ENCODE measurements around the gene ZNF607. TPM values are rescaled to one million over a fixed set of nuclear protein-coding genes. Genes with fewer than 3 reads are reported as not detected.
A peak's percentile ranks its signal among the peaks of the same experiment; 100 is the strongest.
"Not testable (repeated sequence)": the region's sequence is repeated elsewhere in the genome, so short reads cannot be mapped to it uniquely, and the experiment has no call there.

The ZNF607 gene
- total RNA-seq (1 to 10 TPM; 6.5 to 8.3 TPM), polyA plus RNA-seq (ENCODE audit: insufficient read length in 6 of 6) (10 to 100 TPM; 11.2 to 12.3 (median 11.7) TPM)
- long read RNA-seq, donor 1, full-length matches to known transcripts: 1 of 1 reads
- long read RNA-seq, donor 1, partial matches to known transcripts: 0 of 1 reads
- long read RNA-seq, donor 1, other reads (novel, unspliced or antisense): 0 of 1 reads
- long read RNA-seq, donor 2, full-length matches to known transcripts: 1 of 1 reads
- long read RNA-seq, donor 2, partial matches to known transcripts: 0 of 1 reads
- long read RNA-seq, donor 2, other reads (novel, unspliced or antisense): 0 of 1 reads
- long read RNA-seq, donor 3: 0 reads
- long read RNA-seq, donor 4: 0 reads
- long read RNA-seq, donor 5, full-length matches to known transcripts: 1 of 1 reads
- long read RNA-seq, donor 5, partial matches to known transcripts: 0 of 1 reads
- long read RNA-seq, donor 5, other reads (novel, unspliced or antisense): 0 of 1 reads
- long read RNA-seq, donor 6: 0 reads
- long read RNA-seq, donor 7: 0 reads
- long read RNA-seq, donor 8: 0 reads
- long read RNA-seq, donor 9: 0 reads
- long read RNA-seq, donor 10: 0 reads
- long read RNA-seq, donor 11: 0 reads
- long read RNA-seq, donor 12: 0 reads

DNA sequence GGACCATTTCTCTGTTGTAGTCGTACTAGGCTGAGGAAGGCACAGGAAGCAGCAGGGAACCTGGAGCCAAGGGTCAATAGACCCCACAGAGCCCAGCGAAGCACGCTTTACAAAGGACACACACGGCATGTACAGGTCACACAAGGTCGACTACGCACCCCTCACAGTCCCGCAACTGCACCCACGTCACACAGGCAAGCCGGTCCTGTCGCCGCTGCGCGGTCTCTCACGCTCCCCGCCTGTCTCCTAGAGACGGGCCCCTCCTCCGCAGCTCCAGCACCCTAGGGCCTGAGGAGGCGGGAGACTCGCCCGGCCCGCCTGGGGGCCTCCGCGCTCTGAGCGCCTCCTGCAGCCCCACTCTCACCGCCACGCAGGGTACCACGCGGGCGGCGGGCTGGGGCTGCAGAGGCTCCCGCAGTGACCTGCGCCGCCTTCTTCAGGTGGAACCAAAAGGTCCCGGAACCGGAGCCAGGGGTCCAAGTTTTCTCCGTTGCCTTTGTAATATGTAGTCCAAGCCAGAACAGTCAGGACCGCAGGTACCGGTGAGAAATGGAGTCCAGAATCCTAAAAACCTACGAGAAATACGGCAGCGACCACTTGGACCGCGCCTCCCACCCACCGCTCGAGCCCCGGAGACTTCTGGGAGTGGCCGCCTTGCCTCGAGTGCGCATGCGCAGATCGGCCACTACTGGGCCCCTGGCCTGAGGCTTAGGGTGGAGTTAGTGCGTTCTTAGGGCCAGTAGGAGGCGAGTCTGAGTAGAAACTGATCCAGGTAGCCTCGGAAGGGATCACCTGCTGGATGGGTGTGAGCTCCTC, at the start of gene ZNF607:
ZNF607 (minus strand) TSS at position 651 of the 816 bp plus-strand sequence. CDS start 8,143 bp downstream, outside the sequence.
- Histone ChIP-seq H3K4me1 (peaks cover 0 to 10% of the 10 kb centered on the region in 2 donors), H3K4me3 (peak within 1 kb of the TSS; percentile 83 to 85), H3K27me3 (no peaks in the 10 kb centered on the region), H3K27ac (peak within 1 kb of the TSS; percentile 67 to 80), H3K9me3 (peaks cover 0 to 9% of the 10 kb centered on the region in 2 donors), H3K36me3 (peaks cover 0 to 8% of the 10 kb centered on the region in 2 donors)
- TF ChIP-seq, protein P1, sequence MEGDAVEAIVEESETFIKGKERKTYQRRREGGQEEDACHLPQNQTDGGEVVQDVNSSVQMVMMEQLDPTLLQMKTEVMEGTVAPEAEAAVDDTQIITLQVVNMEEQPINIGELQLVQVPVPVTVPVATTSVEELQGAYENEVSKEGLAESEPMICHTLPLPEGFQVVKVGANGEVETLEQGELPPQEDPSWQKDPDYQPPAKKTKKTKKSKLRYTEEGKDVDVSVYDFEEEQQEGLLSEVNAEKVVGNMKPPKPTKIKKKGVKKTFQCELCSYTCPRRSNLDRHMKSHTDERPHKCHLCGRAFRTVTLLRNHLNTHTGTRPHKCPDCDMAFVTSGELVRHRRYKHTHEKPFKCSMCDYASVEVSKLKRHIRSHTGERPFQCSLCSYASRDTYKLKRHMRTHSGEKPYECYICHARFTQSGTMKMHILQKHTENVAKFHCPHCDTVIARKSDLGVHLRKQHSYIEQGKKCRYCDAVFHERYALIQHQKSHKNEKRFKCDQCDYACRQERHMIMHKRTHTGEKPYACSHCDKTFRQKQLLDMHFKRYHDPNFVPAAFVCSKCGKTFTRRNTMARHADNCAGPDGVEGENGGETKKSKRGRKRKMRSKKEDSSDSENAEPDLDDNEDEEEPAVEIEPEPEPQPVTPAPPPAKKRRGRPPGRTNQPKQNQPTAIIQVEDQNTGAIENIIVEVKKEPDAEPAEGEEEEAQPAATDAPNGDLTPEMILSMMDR (IDR thresholded peaks at IDR 0.05): peak; percentile 44 to 65
- DNase-seq: peak; percentile 91 to 97 (median 93)
- ATAC-seq: peak; percentile 99
- intact Hi-C loops (cut with DNase I): no loop called here

DNA sequence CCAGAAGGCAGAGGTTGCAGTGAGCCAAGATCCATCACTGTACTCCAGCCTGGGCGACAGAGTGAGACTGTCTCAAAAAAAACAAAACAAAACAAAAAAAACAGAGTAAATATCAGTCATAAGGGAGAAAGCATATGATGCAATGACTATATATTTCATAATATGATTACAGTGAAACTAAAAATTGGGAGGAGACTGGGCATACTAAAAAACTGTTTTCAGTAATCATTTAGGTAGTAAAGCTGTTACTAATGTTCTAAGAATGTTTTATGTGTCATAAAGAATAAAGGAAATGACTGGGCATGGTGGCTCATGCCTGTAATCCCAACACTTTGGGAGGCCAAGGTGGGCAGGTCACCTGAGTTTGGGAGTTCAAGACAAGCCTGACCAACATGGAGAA, 43.9 kb upstream of the ZNF607 start:
- Histone ChIP-seq H3K4me3 (no peak overlapping the region), H3K27ac (no peak overlapping the region), H3K9me3 (peaks cover 0 to 53% of the 10 kb centered on the region in 2 donors), H3K4me1 (no peaks in the 10 kb centered on the region), H3K36me3 (peaks cover 0 to 100% of the 10 kb centered on the region in 2 donors), H3K27me3 (no peaks in the 10 kb centered on the region)
- no peak for ATAC-seq
- DNase-seq: no peak
- TF ChIP-seq, protein P1 (IDR thresholded peaks at IDR 0.05): no peak
- intact Hi-C loops (cut with DNase I): no loop called here

DNA sequence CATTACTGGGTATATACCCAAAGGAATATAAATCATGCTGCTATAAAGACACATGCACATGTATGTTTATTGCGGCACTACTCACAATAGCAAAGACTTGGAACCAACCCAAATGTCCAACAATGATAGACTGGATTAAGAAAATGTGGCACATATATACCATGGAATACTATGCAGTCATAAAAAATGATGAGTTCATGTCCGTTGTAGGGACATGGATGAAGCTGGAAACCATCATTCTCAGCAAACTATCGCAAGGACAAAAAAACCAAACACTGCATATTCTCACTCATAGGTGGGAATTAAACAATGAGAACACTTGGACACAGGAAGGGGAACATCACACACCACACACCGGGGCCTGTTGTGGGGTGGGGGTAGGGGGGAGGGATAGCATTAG, 38.1 kb upstream of the ZNF607 start:
- not testable (repeated sequence) for ATAC-seq

DNA sequence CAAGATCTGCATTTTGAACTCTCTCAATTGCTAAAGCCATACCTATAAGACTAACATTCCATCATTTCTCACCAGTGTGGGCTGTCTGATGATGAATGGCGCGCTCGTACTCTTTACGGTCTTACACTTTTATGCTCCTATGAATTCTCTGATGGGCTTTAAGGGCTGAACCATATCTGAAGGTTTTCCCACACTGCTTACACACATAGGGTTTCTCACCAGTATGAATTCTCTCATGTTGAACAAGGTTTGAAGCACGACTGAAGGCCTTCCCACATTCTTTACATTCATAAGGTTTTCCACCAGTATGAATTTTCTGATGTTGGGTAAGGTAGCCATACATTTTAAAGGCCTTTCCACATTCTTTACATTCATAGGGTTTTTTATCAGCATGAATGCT, 18.8 kb upstream of the ZNF607 start:
- intact Hi-C loops (cut with DNase I): no loop called here
- Histone ChIP-seq H3K36me3 (peaks cover 0 to 64% of the 10 kb centered on the region in 2 donors), H3K9me3 (peaks cover 0 to 99% of the 10 kb centered on the region in 2 donors), H3K27ac (no peak overlapping the region), H3K4me1 (no peaks in the 10 kb centered on the region), H3K27me3 (no peaks in the 10 kb centered on the region), H3K4me3 (no peak overlapping the region)
- ATAC-seq (no peak), DNase-seq (no peak)
- TF ChIP-seq, protein P1 (IDR thresholded peaks at IDR 0.05): no peak

More for the DNA sequence above, 38.1 kb upstream of the ZNF607 start:
- H3K4me1 ChIP-seq; H3K4me3 ChIP-seq; DNase-seq; H3K27ac ChIP-seq; intact Hi-C loops (cut with DNase I); H3K27me3 ChIP-seq: not testable (repeated sequence)
- H3K36me3 ChIP-seq: peaks cover 0 to 61% of the 10 kb centered on the region in 2 donors
- peaks cover 0 to 51% of the 10 kb centered on the region in 2 donors for H3K9me3 ChIP-seq

DNA sequence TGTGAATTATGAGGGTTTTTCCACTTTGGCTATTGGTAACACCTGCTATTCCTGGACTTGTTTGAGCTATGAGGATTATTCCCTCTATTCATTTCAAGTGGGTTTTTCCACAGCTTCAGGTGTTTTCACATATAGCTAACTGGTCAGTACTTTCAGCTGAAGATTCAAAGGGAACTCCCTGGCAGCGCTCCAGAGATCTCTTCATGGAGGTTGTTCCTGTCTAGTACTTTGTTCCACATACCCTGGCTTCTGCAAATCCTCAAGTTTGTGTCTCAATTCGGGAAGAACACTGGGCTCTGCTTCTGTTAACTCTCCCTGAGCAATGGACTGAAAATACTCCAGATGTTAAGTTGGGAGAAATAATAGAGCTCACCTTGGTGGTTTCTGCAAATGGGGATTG, 5.6 kb upstream of the ZNF607 start:
- no peak for DNase-seq
- no peaks in the 10 kb centered on the region for H3K4me1 ChIP-seq
- H3K27me3 ChIP-seq: no peaks in the 10 kb centered on the region
- H3K36me3 ChIP-seq: peaks cover 0 to 6% of the 10 kb centered on the region in 2 donors
- no peak for ATAC-seq
- peaks cover 0 to 46% of the 10 kb centered on the region in 2 donors for H3K9me3 ChIP-seq
- H3K4me3 ChIP-seq: no peak overlapping the region
- intact Hi-C loops (cut with DNase I): no loop called here
- TF ChIP-seq, protein P1 (IDR thresholded peaks at IDR 0.05): no peak
- no peak overlapping the region for H3K27ac ChIP-seq

All from left lung (tissue), 14 donors.